A549 (cell line): ENCODE measurements around the gene RUSF1. TPM values are rescaled to one million over a fixed set of nuclear protein-coding genes. Genes with fewer than 3 reads are reported as not detected.

Source experiments
- ATAC-seq, 2 experiments: fragments of 200-7000 bp in 1 of 2; fragments of >200 bp in 1 of 2; cut with Nextera tagmentation in 1 of 2; cut with Tn5 transposase in 1 of 2; 3 replicates each; pipeline versions ENCODE4 v1.8.0 to v1.9.1; 2018 to 2020; ENCODE audit warnings: mild to moderate bottlenecking in 1 of 2, moderate library complexity in 1 of 2
- CTCF ChIA-PET: fragments of 300-600 bp; sonication (Branson Sonifier 250); formaldehyde crosslinking; extraction: SDS; loops from one replicate; lab custom pipeline; 2021; ENCODE audit warnings: antibody characterized with exemption, inconsistent platforms; lab: Yijun Ruan, JAX
- POLR2A ChIA-PET: fragments of 350-600 bp; formaldehyde crosslinking; extraction: SDS; loops from one replicate; lab custom pipeline; 2021; ENCODE audit warnings: antibody characterized with exemption, inconsistent platforms; lab: Yijun Ruan, JAX
- DNase-seq, 2 experiments: peaks; one replicate each; pipeline versions ENCODE4 v3.0.0 to v3.0.0-alpha.2; 2011 to 2016; ENCODE audit warnings: low read depth in 1 of 2, low spot score in 1 of 2
- FAIRE-seq: peaks from 2 replicates; lab custom pipeline; 2011; peaks lifted over from hg19 to GRCh38; lab: Jason Lieb, UNC
- H3K27ac ChIP-seq, 2 experiments: fragments of >200 bp; sonication (Bioruptor Twin); formaldehyde crosslinking; 3 replicates each; pipeline ENCODE4 v1.5.1; 2016 to 2017
- H3K4me1 ChIP-seq: fragments of >200 bp; sonication (Bioruptor Twin); formaldehyde crosslinking; 3 replicates; pipeline ENCODE4 v1.6.1; 2016
- H3K4me2 ChIP-seq: fragments of >200 bp; sonication (Bioruptor Twin); formaldehyde crosslinking; 3 replicates; pipeline ENCODE4 v1.6.1; 2016
- H3K4me3 ChIP-seq: fragments of >200 bp; sonication (Bioruptor Twin); formaldehyde crosslinking; 3 replicates; pipeline ENCODE4 v1.5.1; 2016
- H3K9me3 ChIP-seq: fragments of >200 bp; sonication (Bioruptor Twin); formaldehyde crosslinking; 3 replicates; pipeline ENCODE4 v1.6.1; 2016
- CBX2 ChIP-seq: fragments of 200-600 bp; sonication (generic); IDR thresholded peaks from 2 replicates; pipeline ENCODE4 v1.6.1; 2016; ENCODE audit warnings: low read depth, mild to moderate bottlenecking, borderline replicate concordance
- CEBPB ChIP-seq, 2 experiments: fragments of >200 bp in 1 of 2; sonication (Bioruptor Twin) in 1 of 2; formaldehyde crosslinking in 1 of 2; IDR thresholded peaks; 2 replicates each; pipeline ENCODE4 v1.6.1; 2012 to 2016
- CHD2 ChIP-seq: fragments of 150-350 bp; IDR thresholded peaks from 2 replicates; pipeline ENCODE4 v1.6.1; 2014; ENCODE audit warnings: low read length; ENCODE audit not compliant: partially characterized antibody
- EHF ChIP-seq: fragments of 250-450 bp; sonication (Bioruptor Pico); IDR thresholded peaks from 2 replicates; pipeline ENCODE4 v1.5.0; 2020; ENCODE audit warnings: mild to moderate bottlenecking
- EHMT2 ChIP-seq: fragments of 200-600 bp; sonication (generic); IDR thresholded peaks from 2 replicates; pipeline ENCODE4 v1.6.1; 2016; ENCODE audit warnings: antibody characterized with exemption, low read depth, mild to moderate bottlenecking, moderate library complexity
- FOSB ChIP-seq: fragments of 250-450 bp; sonication (Bioruptor Pico); IDR thresholded peaks from 2 replicates; pipeline ENCODE4 v1.5.0; 2020; ENCODE audit warnings: mild to moderate bottlenecking, moderate library complexity
- FOSL2 ChIP-seq, 2 experiments: fragments of 450-650 bp in 1 of 2; fragments of >200 bp in 1 of 2; sonication (Bioruptor Twin) in 1 of 2; formaldehyde crosslinking; IDR thresholded peaks; 2 replicates each; pipeline versions ENCODE4 v1.5.0 to v1.6.1; 2016 to 2020; ENCODE audit warnings: mild to moderate bottlenecking in 1 of 2, moderate library complexity in 1 of 2
- FOXS1 ChIP-seq: fragments of 250-450 bp; sonication (Bioruptor Pico); IDR thresholded peaks from 2 replicates; pipeline ENCODE4 v1.5.0; 2020; ENCODE audit warnings: mild to moderate bottlenecking, moderate library complexity
- HEYL ChIP-seq: fragments of 250-450 bp; sonication (Bioruptor Pico); IDR thresholded peaks from 2 replicates; pipeline ENCODE4 v1.8.0; 2021; ENCODE audit warnings: mild to moderate bottlenecking, moderate library complexity
- HOXB13 ChIP-seq: fragments of 250-450 bp; sonication (Bioruptor Pico); IDR thresholded peaks from 2 replicates; pipeline ENCODE4 v1.5.0; 2020; ENCODE audit warnings: low read depth, mild to moderate bottlenecking, moderate library complexity
- HOXB5 ChIP-seq: fragments of 250-450 bp; sonication (Bioruptor Pico); IDR thresholded peaks from 2 replicates; pipeline ENCODE4 v1.5.0; 2020; ENCODE audit warnings: mild to moderate bottlenecking, moderate library complexity
- POLR2AphosphoS2 ChIP-seq: conservative IDR thresholded peaks from 2 replicates; pipeline ENCODE4 v1.6.1; 2012; ENCODE audit warnings: low read length, improper control_type of control experiment, inconsistent platforms
- RCOR1 ChIP-seq: fragments of 150-350 bp; IDR thresholded peaks from 2 replicates; pipeline ENCODE4 v1.6.1; 2014; ENCODE audit warnings: antibody characterized with exemption, low read length, low read depth
- RNF2 ChIP-seq: fragments of 200-600 bp; sonication (generic); IDR thresholded peaks from 2 replicates; pipeline ENCODE4 v1.6.1; 2016; ENCODE audit warnings: low read depth, mild to moderate bottlenecking, antibody characterized with exemption, moderate library complexity, borderline replicate concordance
- SMC3 ChIP-seq: fragments of >200 bp; sonication (Bioruptor Twin); formaldehyde crosslinking; IDR thresholded peaks from 3 replicates; pipeline ENCODE4 v1.6.1; 2018; ENCODE audit warnings: inconsistent platforms
- ZSCAN20 ChIP-seq: fragments of 250-450 bp; sonication (Bioruptor Pico); IDR thresholded peaks from 2 replicates; pipeline ENCODE4 v1.8.0; 2022; ENCODE audit warnings: mild to moderate bottlenecking, moderate library complexity
- WGBS: methylation state at CpG from one replicate; pipeline ENCODE4 v1.1.6; 2017; ENCODE audit errors: missing lambda C conversion rate; 5-methylcytosine and 5-hydroxymethylcytosine counted together
- polyA plus RNA-seq, 4 experiments: library from polyadenylated mRNA; depleted of rRNA in 3 of 4; stranded (reverse); fragments of >200 nt; fragmentation: RNase III in 1 of 4; extraction: RNeasy Plus Mini Kit Qiagen cat#74134 plus additional on column Dnase treatment in 1 of 4; gene quantifications; 2 replicates in 3 of 4; 3 replicates in 1 of 4; pipeline ENCODE4 v1.2.3, GENCODE V29; 2011 to 2017
- TF ChIP-seq, protein P1 (sequence below): IDR thresholded peaks from 2 replicates; pipeline ENCODE4 v1.6.1; 2012
- TF ChIP-seq, protein P2 (sequence below): fragments of 250-450 bp; sonication (Bioruptor Pico); IDR thresholded peaks from 2 replicates; pipeline ENCODE4 v1.5.0; 2020; ENCODE audit warnings: low read depth, mild to moderate bottlenecking, moderate library complexity
- TF ChIP-seq, protein P3 (sequence below): IDR thresholded peaks from 2 replicates; pipeline ENCODE4 v1.6.1; 2012
- TF ChIP-seq, protein P4 (sequence below): fragments of >200 bp; sonication (Bioruptor Twin); formaldehyde crosslinking; IDR thresholded peaks from 3 replicates; pipeline ENCODE4 v1.5.1; 2016

Gene RUSF1
- polyA plus RNA-seq, 2 of the 4 experiments (the other 2 are of a cell fraction) = 27.8 to 35.3 TPM

DNA sequence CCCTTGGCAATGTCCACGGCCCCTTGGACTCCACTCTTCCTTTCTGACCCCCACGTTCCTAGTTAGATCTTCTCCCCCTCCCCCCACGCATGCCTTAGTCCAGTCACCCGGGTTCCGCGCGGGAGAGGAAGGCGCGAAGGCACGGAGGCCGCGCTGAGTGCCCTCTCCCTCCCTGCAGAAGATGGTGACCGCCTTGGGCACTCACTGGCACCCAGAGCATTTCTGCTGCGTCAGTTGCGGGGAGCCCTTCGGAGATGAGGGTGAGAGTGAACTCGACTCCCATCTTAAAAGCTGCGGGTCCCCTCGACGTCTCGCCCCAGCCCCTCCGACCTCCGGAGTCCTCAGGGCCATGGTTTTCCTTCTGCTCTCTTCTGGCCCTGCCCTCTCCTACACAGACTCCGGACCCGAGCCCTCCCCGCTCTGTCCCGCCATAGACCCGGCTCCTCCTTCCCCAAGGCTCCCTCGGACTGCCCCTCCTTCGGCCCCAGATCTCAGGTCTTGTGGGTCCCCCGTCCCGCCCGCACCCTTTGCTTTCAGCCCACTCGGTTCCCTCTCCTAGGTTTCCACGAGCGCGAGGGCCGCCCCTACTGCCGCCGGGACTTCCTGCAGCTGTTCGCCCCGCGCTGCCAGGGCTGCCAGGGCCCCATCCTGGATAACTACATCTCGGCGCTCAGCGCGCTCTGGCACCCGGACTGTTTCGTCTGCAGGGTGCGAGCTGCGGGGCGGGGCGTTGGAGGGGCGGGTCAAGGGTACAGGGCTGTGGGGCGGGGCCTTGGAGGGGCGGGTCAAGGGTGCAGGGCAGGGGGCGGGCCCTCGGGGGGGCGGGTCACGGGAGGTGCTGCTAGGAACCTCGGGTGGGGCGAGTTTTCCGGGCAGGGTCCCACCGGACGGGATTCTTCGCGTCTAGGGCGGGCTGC lies 31.6 kb downstream of the RUSF1 start (continued):
- TF ChIP-seq RCOR1 = no peak

DNA sequence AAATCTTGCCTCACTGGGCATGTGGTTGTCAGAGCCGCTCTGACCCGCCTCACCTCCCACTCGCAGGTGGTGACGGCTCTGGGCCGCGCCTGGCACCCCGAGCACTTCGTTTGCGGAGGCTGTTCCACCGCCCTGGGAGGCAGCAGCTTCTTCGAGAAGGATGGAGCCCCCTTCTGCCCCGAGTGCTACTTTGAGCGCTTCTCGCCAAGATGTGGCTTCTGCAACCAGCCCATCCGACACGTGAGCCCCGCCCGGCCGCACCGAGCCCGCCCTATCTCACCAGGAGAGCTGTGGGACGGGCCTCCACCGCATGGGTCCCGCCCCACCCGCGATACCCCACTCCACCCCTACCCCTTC lies 32.3 kb downstream of the RUSF1 start:
- H3K4me1 ChIP-seq = peaks cover 7% of the 10 kb centered on the region
- H3K27ac ChIP-seq = no peak overlapping the region
- H3K4me2 ChIP-seq = no peak overlapping the region
- TF ChIP-seq CHD2 (no peak), CBX2 (no peak), RNF2 (no peak), POLR2AphosphoS2 (no peak)
- TF ChIP-seq, protein P1, sequence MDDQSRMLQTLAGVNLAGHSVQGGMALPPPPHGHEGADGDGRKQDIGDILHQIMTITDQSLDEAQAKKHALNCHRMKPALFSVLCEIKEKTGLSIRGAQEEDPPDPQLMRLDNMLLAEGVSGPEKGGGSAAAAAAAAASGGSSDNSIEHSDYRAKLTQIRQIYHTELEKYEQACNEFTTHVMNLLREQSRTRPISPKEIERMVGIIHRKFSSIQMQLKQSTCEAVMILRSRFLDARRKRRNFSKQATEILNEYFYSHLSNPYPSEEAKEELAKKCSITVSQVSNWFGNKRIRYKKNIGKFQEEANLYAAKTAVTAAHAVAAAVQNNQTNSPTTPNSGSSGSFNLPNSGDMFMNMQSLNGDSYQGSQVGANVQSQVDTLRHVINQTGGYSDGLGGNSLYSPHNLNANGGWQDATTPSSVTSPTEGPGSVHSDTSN = no peak
- FAIRE-seq (no peak), DNase-seq (no peak), ATAC-seq (no peak)
- H3K4me3 ChIP-seq = no peak overlapping the region
- no peaks in the 10 kb centered on the region for H3K9me3 ChIP-seq
- 93% methylated on average over 22 of the region's 26 CpGs for WGBS
- CTCF ChIA-PET = interaction anchor here (1.0 kb wide), 1 partner anchor 11 kb away, joined by 3 read pairs; no protein-coding TSS in a partner anchor
- POLR2A ChIA-PET = no interaction called here

DNA sequence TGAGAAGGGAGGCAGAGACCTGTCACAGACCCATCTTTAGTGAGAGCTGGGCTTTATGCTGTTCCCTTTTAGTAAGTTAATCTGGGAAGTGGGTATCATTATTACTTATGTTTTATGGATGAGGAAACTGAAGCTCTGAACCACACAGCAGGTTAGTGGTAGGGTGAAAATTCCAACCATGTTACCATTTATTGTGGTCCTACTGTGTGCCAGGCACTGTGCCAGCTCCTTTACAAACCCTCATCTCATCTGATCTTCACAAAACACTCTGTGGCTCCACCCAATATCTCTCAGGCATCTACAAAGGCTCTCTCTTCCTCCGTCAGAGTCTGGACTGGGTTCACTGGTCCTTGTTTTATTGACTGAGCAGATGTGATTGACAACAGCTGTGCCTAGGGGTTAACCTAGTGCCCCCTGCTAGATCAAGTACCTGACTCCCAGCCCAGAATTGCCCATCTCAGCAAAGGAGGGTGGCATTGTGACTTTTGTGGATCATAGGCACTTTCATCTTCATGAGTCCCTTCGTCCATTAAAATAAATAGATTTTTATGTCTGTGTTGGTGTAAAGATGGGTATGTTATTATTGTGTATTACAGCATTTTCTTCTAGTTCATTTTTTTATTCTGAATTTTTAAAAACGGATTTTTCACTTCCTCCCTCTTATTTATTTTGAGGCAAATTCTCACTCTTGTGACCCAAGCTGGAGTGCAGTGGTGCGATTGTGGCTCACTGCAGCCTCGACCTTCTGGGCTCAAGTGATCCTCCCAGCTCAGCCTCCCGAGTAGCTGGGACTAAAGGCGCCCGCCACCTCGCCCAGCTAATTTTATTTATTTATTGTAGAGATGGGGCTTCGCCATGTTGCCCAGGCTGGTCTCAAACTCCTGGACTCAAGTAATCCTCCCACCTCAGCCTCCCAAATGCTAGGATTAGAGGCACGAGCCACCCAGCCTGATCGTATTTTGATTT lies 33.1 kb downstream of the RUSF1 start:
- WGBS = 88% methylated on average over 12 of the region's 12 CpGs
- TF ChIP-seq EHMT2 = no peak
- TF ChIP-seq HEYL (CRISPR knock-in tag) = no peak
- TF ChIP-seq HOXB5 = no peak
- TF ChIP-seq, protein P1 = no peak
- TF ChIP-seq, protein P2, sequence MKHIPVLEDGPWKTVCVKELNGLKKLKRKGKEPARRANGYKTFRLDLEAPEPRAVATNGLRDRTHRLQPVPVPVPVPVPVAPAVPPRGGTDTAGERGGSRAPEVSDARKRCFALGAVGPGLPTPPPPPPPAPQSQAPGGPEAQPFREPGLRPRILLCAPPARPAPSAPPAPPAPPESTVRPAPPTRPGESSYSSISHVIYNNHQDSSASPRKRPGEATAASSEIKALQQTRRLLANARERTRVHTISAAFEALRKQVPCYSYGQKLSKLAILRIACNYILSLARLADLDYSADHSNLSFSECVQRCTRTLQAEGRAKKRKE (CRISPR knock-in tag) = no peak
- TF ChIP-seq, protein P3, sequence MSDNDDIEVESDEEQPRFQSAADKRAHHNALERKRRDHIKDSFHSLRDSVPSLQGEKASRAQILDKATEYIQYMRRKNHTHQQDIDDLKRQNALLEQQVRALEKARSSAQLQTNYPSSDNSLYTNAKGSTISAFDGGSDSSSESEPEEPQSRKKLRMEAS = no peak
- TF ChIP-seq FOXS1 (CRISPR knock-in tag) = no peak
- TF ChIP-seq FOSL2 (IDR thresholded peaks at IDR 0.05) = no peak
- TF ChIP-seq FOSL2 (CRISPR knock-in tag; IDR thresholded peaks at IDR 0.05) = no peak
- TF ChIP-seq SMC3 = no peak
- no peak for TF ChIP-seq HOXB13
- TF ChIP-seq CEBPB (IDR thresholded peaks at IDR 0.05) = no peak
- no peak for TF ChIP-seq FOSB (CRISPR knock-in tag)
- TF ChIP-seq, protein P4, sequence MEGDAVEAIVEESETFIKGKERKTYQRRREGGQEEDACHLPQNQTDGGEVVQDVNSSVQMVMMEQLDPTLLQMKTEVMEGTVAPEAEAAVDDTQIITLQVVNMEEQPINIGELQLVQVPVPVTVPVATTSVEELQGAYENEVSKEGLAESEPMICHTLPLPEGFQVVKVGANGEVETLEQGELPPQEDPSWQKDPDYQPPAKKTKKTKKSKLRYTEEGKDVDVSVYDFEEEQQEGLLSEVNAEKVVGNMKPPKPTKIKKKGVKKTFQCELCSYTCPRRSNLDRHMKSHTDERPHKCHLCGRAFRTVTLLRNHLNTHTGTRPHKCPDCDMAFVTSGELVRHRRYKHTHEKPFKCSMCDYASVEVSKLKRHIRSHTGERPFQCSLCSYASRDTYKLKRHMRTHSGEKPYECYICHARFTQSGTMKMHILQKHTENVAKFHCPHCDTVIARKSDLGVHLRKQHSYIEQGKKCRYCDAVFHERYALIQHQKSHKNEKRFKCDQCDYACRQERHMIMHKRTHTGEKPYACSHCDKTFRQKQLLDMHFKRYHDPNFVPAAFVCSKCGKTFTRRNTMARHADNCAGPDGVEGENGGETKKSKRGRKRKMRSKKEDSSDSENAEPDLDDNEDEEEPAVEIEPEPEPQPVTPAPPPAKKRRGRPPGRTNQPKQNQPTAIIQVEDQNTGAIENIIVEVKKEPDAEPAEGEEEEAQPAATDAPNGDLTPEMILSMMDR = no peak
- TF ChIP-seq EHF (CRISPR knock-in tag) = no peak
- TF ChIP-seq ZSCAN20 (CRISPR knock-in tag) = no peak
- TF ChIP-seq RCOR1 = no peak
- Histone ChIP-seq H3K27ac (no peak overlapping the region), H3K4me3 (no peak overlapping the region), H3K9me3 (no peaks in the 10 kb centered on the region), H3K4me2 (no peak overlapping the region), H3K4me1 (peaks cover 9% of the 10 kb centered on the region)
- CTCF ChIA-PET = interaction anchor here (0.8 to 2.1 kb wide), 4 partner anchors 12 to 19 kb away, joined by 3 to 15 read pairs (median 3); partner anchors contain the start of gene ARMC5
- FAIRE-seq (no peak), ATAC-seq (no peak), DNase-seq (no peak)
- POLR2A ChIA-PET = interaction anchor here (0.5 kb wide), 1 partner anchor 211 kb away, joined by 6 read pairs; no protein-coding TSS in a partner anchor
